CD14-positive monocyte (primary cell): ENCODE results near the gene HOXA2. TPM values are rescaled to one million over a fixed set of nuclear protein-coding genes. Genes with fewer than 3 reads are reported as not detected.

Experiments
- DNase-seq, 3 donors: peaks; one replicate each; pipeline ENCODE4 v3.0.0-alpha.2; 2011 to 2022
- H2AFZ ChIP-seq: 2 replicates; pipeline ENCODE4 v1.6.0; 2012; ENCODE audit warnings: mild to moderate bottlenecking, low read depth, low read length, inconsistent platforms; ENCODE audit not compliant: insufficient read depth, poor library complexity, severe bottlenecking
- H3K27ac ChIP-seq, 2 donors: 1 replicate in 1 of 2; 2 replicates in 1 of 2; pipeline ENCODE4 v1.5.1; 2012 to 2013; ENCODE audit warnings: low read length in 2 of 2, control low read depth in 1 of 2, inconsistent platforms in 1 of 2, low read depth in 1 of 2, mild to moderate bottlenecking in 1 of 2
- H3K27me3 ChIP-seq, 2 donors: one replicate each; pipeline versions ENCODE4 v1.6.0 to v1.6.1; 2011 to 2013; ENCODE audit warnings: low read length in 2 of 2; ENCODE audit not compliant: control insufficient read depth in 2 of 2, insufficient read depth in 2 of 2
- H3K36me3 ChIP-seq, 2 donors: replicated peaks in 1 of 2; 1 replicate in 1 of 2; 2 replicates in 1 of 2; pipeline versions ENCODE4 v1.5.1 to v1.6.1; 2012 to 2013; ENCODE audit warnings: low read length in 2 of 2, control low read depth in 1 of 2, inconsistent platforms in 1 of 2, mild to moderate bottlenecking in 1 of 2; ENCODE audit not compliant: insufficient read depth in 2 of 2, control insufficient read depth in 1 of 2
- H3K4me1 ChIP-seq, 2 donors: 1 replicate in 1 of 2; 2 replicates in 1 of 2; pipeline versions ENCODE4 v1.5.1 to v1.6.1; 2012 to 2013; ENCODE audit warnings: low read length in 2 of 2, control low read depth in 1 of 2, inconsistent platforms in 1 of 2, mild to moderate bottlenecking in 1 of 2, moderate library complexity in 1 of 2; ENCODE audit not compliant: insufficient read depth in 2 of 2, control insufficient read depth in 1 of 2
- H3K4me2 ChIP-seq: replicated peaks from 2 replicates; pipeline ENCODE3; 2012; ENCODE audit warnings: low read length, moderate library complexity, mild to moderate bottlenecking; ENCODE audit not compliant: poor library complexity, severe bottlenecking; ENCODE audit errors: extremely low read depth
- H3K4me3 ChIP-seq, 3 experiments: fragments of 200-600 bp in 1 of 3; sonication (generic) in 1 of 3; replicated peaks in 1 of 3; 1 replicate in 2 of 3; 2 replicates in 1 of 3; pipeline ENCODE4 v1.5.1; 2011 to 2013; ENCODE audit warnings: low read length in 3 of 3, mild to moderate bottlenecking in 3 of 3, control low read depth in 2 of 3, low read depth in 2 of 3, inconsistent platforms in 1 of 3, moderate library complexity in 1 of 3
- H3K79me2 ChIP-seq: 2 replicates; pipeline ENCODE4 v1.6.0; 2012; ENCODE audit warnings: mild to moderate bottlenecking, control low read depth, inconsistent platforms, low read length, moderate library complexity; ENCODE audit not compliant: insufficient read depth
- H3K9ac ChIP-seq: 2 replicates; pipeline ENCODE4 v1.6.0; 2017; ENCODE audit warnings: low read length, mild to moderate bottlenecking; ENCODE audit not compliant: insufficient read depth, poor library complexity, severe bottlenecking
- H3K9me3 ChIP-seq, 2 donors: replicated peaks in 1 of 2; 1 replicate in 1 of 2; 2 replicates in 1 of 2; pipeline versions ENCODE4 v1.5.1 to v1.6.1; 2012 to 2013; ENCODE audit warnings: low read length in 2 of 2, control low read depth in 1 of 2; ENCODE audit not compliant: control insufficient read depth in 1 of 2, insufficient read depth in 1 of 2
- H4K20me1 ChIP-seq: 2 replicates; pipeline ENCODE4 v1.6.0; 2012; ENCODE audit warnings: mild to moderate bottlenecking, low read length, control low read depth, moderate library complexity; ENCODE audit not compliant: insufficient read depth
- H3K27ac Mint-ChIP-seq, 7 donors: one replicate each; pipeline ENCODE4 v1.8.0; 2020; ENCODE audit warnings: mild to moderate bottlenecking in 7 of 7, mixed read lengths in 7 of 7, moderate library complexity in 6 of 7, inconsistent platforms in 2 of 7
- H3K27me3 Mint-ChIP-seq, 3 donors: one replicate each; pipeline ENCODE4 v1.8.0; 2021 to 2022; ENCODE audit warnings: low read depth in 3 of 3, mild to moderate bottlenecking in 3 of 3, mixed read lengths in 3 of 3, moderate library complexity in 3 of 3, inconsistent platforms in 1 of 3
- H3K36me3 Mint-ChIP-seq, 2 donors: one replicate each; pipeline ENCODE4 v1.8.0; 2020; ENCODE audit warnings: mixed read lengths in 2 of 2, inconsistent platforms in 1 of 2, mild to moderate bottlenecking in 1 of 2
- H3K4me1 Mint-ChIP-seq: one replicate; pipeline ENCODE4 v1.8.0; 2020; ENCODE audit warnings: mild to moderate bottlenecking, mixed read lengths
- H3K4me3 Mint-ChIP-seq, 2 donors: one replicate each; pipeline ENCODE4 v1.8.0; 2020; ENCODE audit warnings: mild to moderate bottlenecking in 2 of 2, mixed read lengths in 2 of 2, moderate library complexity in 1 of 2
- H3K9me3 Mint-ChIP-seq, 7 donors: one replicate each; pipeline ENCODE4 v1.8.0; 2020 to 2022; ENCODE audit warnings: mixed read lengths in 7 of 7, mild to moderate bottlenecking in 6 of 7, moderate library complexity in 6 of 7, inconsistent platforms in 2 of 7
- WGBS: methylation state at CpG from one replicate; pipeline ENCODE4 v1.1.5; 2013; ENCODE audit warnings: missing lambda C conversion rate; ENCODE audit not compliant: insufficient coverage; 5-methylcytosine and 5-hydroxymethylcytosine counted together
- intact Hi-C, 2 donors: fragments of 100-400 bp; cut with micrococcal nuclease; formaldehyde crosslinking; loops; one replicate each; pipeline versions ENCODE4 v1.15.0 to v1.15.1; 2023
- polyA plus RNA-seq, 3 donors: library from polyadenylated mRNA; depleted of rRNA in 1 of 3; unstranded in 2 of 3; stranded (reverse) in 1 of 3; fragments of 300-500 nt in 2 of 3; fragments of >200 nt in 1 of 3; fragmentation: Illumina TruSeq in 2 of 3; gene quantifications; 1 replicate in 2 of 3; 2 replicates in 1 of 3; pipeline ENCODE4 v1.2.3, GENCODE V29; 2012 to 2021
- TF ChIP-seq, protein P1 (sequence below): fragments of 200-600 bp; IDR thresholded peaks from one replicate; pipeline ENCODE4 v1.8.0; 2022; ENCODE audit warnings: antibody characterized with exemption, mild to moderate bottlenecking

HOXA2 gene
- polyA plus RNA-seq, 3 donors, result not detected

DNA sequence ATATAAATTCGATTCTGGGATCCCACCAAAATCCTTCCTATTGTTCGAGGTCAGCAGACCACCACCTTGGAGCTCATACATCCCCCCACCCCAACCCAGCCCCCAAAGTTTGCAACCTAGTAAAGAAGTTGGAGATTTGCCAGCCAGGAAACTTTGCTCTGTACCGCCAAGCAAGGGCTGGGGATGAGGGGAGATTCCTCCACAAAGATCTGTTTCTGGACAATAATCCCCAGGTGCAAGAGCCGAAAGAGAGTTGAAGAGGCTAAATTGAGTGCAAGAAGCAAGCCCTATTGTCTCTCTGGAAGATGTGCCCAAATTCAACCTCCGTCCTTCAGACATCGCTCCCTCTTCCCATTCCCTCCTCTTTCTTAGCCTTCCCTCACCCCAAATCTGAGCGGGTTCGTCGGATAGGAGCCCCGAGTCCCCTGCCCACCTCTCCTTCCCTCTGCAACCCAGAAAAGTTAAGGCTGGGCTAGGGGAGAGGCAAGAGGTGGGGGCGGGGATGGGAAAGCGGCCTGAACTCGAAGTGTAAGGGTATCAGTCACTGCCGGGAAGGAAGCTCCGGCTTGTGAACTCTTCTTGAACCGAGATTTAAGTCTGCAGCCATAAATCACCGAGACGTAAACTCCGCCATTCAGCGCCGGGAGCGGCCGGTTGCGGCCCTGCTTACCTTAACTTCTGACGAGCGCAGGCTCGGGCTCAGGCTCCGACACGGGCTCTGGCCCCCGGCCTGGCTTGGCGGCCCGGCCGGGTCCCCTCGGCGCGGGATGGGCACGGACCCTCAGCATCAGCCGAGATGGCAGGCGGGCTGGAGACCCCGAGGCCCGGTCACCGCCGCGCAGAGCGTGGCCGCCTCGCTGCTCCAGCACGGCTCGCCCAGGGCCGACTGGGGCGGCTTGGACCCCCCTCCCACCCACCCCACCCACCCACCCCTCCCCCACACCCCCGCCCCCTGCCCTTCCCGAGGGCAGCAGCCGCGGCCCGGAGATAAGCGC, 10.8 kb upstream of the HOXA2 start:
- DNase-seq, result no peak
- H3K9me3 ChIP-seq, result peaks cover 0 to 4% of the 10 kb centered on the region in 2 donors
- H3K9ac ChIP-seq, result no peak overlapping the region
- H3K4me1 ChIP-seq, result no peaks in the 10 kb centered on the region
- TF ChIP-seq, protein P1, sequence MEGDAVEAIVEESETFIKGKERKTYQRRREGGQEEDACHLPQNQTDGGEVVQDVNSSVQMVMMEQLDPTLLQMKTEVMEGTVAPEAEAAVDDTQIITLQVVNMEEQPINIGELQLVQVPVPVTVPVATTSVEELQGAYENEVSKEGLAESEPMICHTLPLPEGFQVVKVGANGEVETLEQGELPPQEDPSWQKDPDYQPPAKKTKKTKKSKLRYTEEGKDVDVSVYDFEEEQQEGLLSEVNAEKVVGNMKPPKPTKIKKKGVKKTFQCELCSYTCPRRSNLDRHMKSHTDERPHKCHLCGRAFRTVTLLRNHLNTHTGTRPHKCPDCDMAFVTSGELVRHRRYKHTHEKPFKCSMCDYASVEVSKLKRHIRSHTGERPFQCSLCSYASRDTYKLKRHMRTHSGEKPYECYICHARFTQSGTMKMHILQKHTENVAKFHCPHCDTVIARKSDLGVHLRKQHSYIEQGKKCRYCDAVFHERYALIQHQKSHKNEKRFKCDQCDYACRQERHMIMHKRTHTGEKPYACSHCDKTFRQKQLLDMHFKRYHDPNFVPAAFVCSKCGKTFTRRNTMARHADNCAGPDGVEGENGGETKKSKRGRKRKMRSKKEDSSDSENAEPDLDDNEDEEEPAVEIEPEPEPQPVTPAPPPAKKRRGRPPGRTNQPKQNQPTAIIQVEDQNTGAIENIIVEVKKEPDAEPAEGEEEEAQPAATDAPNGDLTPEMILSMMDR, result no peak
- no peak overlapping the region for H2AFZ ChIP-seq
- H3K27me3 ChIP-seq, result no peaks in the 10 kb centered on the region
- H3K4me2 ChIP-seq, result no peak overlapping the region
- no peaks in the 10 kb centered on the region for H3K36me3 Mint-ChIP-seq
- H3K9me3 Mint-ChIP-seq, result peaks cover 0 to 7% (median 1%) of the 10 kb centered on the region in 7 donors
- H3K27ac ChIP-seq, result no peak overlapping the region
- H3K79me2 ChIP-seq, result no peaks in the 10 kb centered on the region
- no peak overlapping the region for H3K4me3 Mint-ChIP-seq
- no peak overlapping the region for H3K4me3 ChIP-seq
- peak overlapping the region in 1 of 7 donors; percentile 57 for H3K27ac Mint-ChIP-seq
- WGBS, result 97% methylated on average over 27 of the region's 57 CpGs
- intact Hi-C loops, result no loop called here
- H3K27me3 Mint-ChIP-seq, result peaks cover 2 to 3% (median 2%) of the 10 kb centered on the region in 3 donors
- peaks cover 2% of the 10 kb centered on the region for H3K4me1 Mint-ChIP-seq
- no peaks in the 10 kb centered on the region for H4K20me1 ChIP-seq
- no peaks in the 10 kb centered on the region for H3K36me3 ChIP-seq

DNA sequence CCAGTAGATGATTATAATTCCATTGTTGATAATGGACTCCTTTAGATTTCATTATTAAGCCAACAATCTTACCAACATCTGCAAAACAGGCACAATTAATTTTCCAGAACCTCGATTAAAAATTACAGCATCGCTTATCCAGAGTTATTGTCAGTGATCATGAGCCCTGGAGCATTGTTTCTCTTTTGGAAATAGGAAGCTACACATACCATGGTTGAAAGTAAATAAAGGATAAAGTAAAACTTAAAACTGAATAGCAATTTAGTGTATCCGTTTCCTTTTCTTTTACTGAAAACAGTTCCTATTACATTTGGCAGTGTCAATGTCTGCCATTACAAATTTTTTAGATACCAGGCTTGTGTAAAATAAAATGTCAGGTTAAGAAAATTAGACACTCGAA, 9.9 kb upstream of the HOXA2 start:
- H3K4me2 ChIP-seq, result no peak overlapping the region

More for the DNA sequence above, 9.9 kb upstream of the HOXA2 start:
- H2AFZ ChIP-seq, result no peak overlapping the region
- intact Hi-C loops, result no loop called here
- H3K36me3 ChIP-seq, result no peaks in the 10 kb centered on the region
- no CpG with 5 or more reads among the region's 4 CpGs for WGBS
- Mint-ChIP-seq H3K27me3 (peaks cover 2 to 4% (median 3%) of the 10 kb centered on the region in 3 donors), H3K4me1 (no peaks in the 10 kb centered on the region), H3K9me3 (peaks cover 0 to 13% (median 3%) of the 10 kb centered on the region in 7 donors), H3K36me3 (no peaks in the 10 kb centered on the region), H3K27ac (no peak overlapping the region), H3K4me3 (no peak overlapping the region)
- TF ChIP-seq, protein P1, result no peak
- no peak overlapping the region for H3K4me3 ChIP-seq
- DNase-seq, result no peak
- no peak overlapping the region for H3K9ac ChIP-seq
- no peak overlapping the region for H3K27ac ChIP-seq
- H3K9me3 ChIP-seq, result peaks cover 0 to 4% of the 10 kb centered on the region in 2 donors
- no peaks in the 10 kb centered on the region for H3K4me1 ChIP-seq
- H3K79me2 ChIP-seq, result no peaks in the 10 kb centered on the region
- H3K27me3 ChIP-seq, result no peaks in the 10 kb centered on the region
- H4K20me1 ChIP-seq, result no peaks in the 10 kb centered on the region
